ENCODE results near the gene ANKRD39.

ANKRD39 gene

GRCh38 chr2:96852667-96853066 lies 5.1 kb downstream of the ANKRD39 start:
- H3K4me3 ChIP-seq (ENCODE audit: low read length): no peak overlapping the region
- H3F3A ChIP-seq (ENCODE audit: insufficient read depth, low read length): peaks cover 32% of the 10 kb centered on the region
- no peaks in the 10 kb centered on the region for H3K27me3 ChIP-seq (replicated peaks; ENCODE audit: insufficient read depth, low read length)
- no peaks in the 10 kb centered on the region for H3K9me2 ChIP-seq (replicated peaks; ENCODE audit: insufficient read depth, low read length)
- TF ChIP-seq EZH2phosphoT487 (IDR thresholded peaks at IDR 0.05; ENCODE audit: low read length) (no peak), CTCF (IDR thresholded peaks at IDR 0.05; ENCODE audit: low read length) (no peak), EZH2 (optimal IDR thresholded peaks at IDR 0.05; ENCODE audit: low read depth, low read length) (no peak)
- H4K20me1 ChIP-seq (ENCODE audit: insufficient read depth, low read length): no peaks in the 10 kb centered on the region
- no peak for DNase-seq
- no peak overlapping the region for H3K4me2 ChIP-seq (ENCODE audit: low read depth, low read length)
- peaks cover 32% of the 10 kb centered on the region for H3K4me1 ChIP-seq (ENCODE audit: low read length)
- peaks cover 79% of the 10 kb centered on the region for H3K79me2 ChIP-seq (ENCODE audit: low read length)
- H3K9ac ChIP-seq (ENCODE audit: low read length): no peak overlapping the region
- H2AFZ ChIP-seq (ENCODE audit: low read length): no peak overlapping the region
- no peaks in the 10 kb centered on the region for H3K9me3 ChIP-seq (replicated peaks; ENCODE audit: insufficient read depth, low read length)
- H3K27ac ChIP-seq (ENCODE audit: low read length): no peak overlapping the region
- H3K36me3 ChIP-seq (replicated peaks; ENCODE audit: insufficient read depth, low read length): peaks cover 18% of the 10 kb centered on the region; the same call in 1 of the 2 replicates

- DNase-seq: no peak
- H4K20me1 ChIP-seq (ENCODE audit: insufficient read depth, low read length): no peaks in the 10 kb centered on the region
- H3K9me2 ChIP-seq (replicated peaks; ENCODE audit: insufficient read depth, low read length): no peaks in the 10 kb centered on the region
- H3K4me2 ChIP-seq (ENCODE audit: low read depth, low read length): no peak overlapping the region; the same call in 1 of the 2 replicates
- H3K36me3 ChIP-seq (replicated peaks; ENCODE audit: insufficient read depth, low read length): peaks cover 17% of the 10 kb centered on the region; the same call in 1 of the 2 replicates
- H3K4me3 ChIP-seq (ENCODE audit: low read length): no peak overlapping the region
- H3K4me1 ChIP-seq (ENCODE audit: low read length): peaks cover 28% of the 10 kb centered on the region
- H3K27ac ChIP-seq (ENCODE audit: low read length): peak overlapping the region; percentile 73
- H3F3A ChIP-seq (ENCODE audit: insufficient read depth, low read length): peaks cover 28% of the 10 kb centered on the region
- peak overlapping the region; percentile 14; the same call in 1 of the 2 replicates for H3K9ac ChIP-seq (ENCODE audit: low read length)
- H3K27me3 ChIP-seq (replicated peaks; ENCODE audit: insufficient read depth, low read length): no peaks in the 10 kb centered on the region
- no peaks in the 10 kb centered on the region for H3K9me3 ChIP-seq (replicated peaks; ENCODE audit: insufficient read depth, low read length)
- H2AFZ ChIP-seq (ENCODE audit: low read length): no peak overlapping the region
- no peak for TF ChIP-seq EZH2phosphoT487 (IDR thresholded peaks at IDR 0.05; ENCODE audit: low read length)
- TF ChIP-seq EZH2 (optimal IDR thresholded peaks at IDR 0.05; ENCODE audit: low read depth, low read length): no peak
- TF ChIP-seq CTCF (IDR thresholded peaks at IDR 0.05; ENCODE audit: low read length): no peak
- peaks cover 46% of the 10 kb centered on the region for H3K79me2 ChIP-seq (ENCODE audit: low read length)
Measured at GRCh38 chr2:96848264-96848663, 9.6 kb downstream of the ANKRD39 start.

- Histone ChIP-seq H3K79me2 (ENCODE audit: low read length) (peaks cover 39% of the 10 kb centered on the region), H3K9me2 (replicated peaks; ENCODE audit: insufficient read depth, low read length) (no peaks in the 10 kb centered on the region), H3K36me3 (replicated peaks; ENCODE audit: insufficient read depth, low read length) (peaks cover 15% of the 10 kb centered on the region; the same call in 1 of the 2 replicates), H3F3A (ENCODE audit: insufficient read depth, low read length) (peaks cover 28% of the 10 kb centered on the region), H2AFZ (ENCODE audit: low read length) (no peak overlapping the region), H4K20me1 (ENCODE audit: insufficient read depth, low read length) (no peaks in the 10 kb centered on the region), H3K4me2 (ENCODE audit: low read depth, low read length) (no peak overlapping the region), H3K27me3 (replicated peaks; ENCODE audit: insufficient read depth, low read length) (no peaks in the 10 kb centered on the region), H3K4me3 (ENCODE audit: low read length) (no peak overlapping the region), H3K27ac (ENCODE audit: low read length) (peak overlapping the region; percentile 73), H3K9me3 (replicated peaks; ENCODE audit: insufficient read depth, low read length) (no peaks in the 10 kb centered on the region), H3K9ac (ENCODE audit: low read length) (no peak overlapping the region), H3K4me1 (ENCODE audit: low read length) (peaks cover 25% of the 10 kb centered on the region)
- TF ChIP-seq EZH2phosphoT487 (IDR thresholded peaks at IDR 0.05; ENCODE audit: low read length) (no peak), EZH2 (optimal IDR thresholded peaks at IDR 0.05; ENCODE audit: low read depth, low read length) (no peak), CTCF (IDR thresholded peaks at IDR 0.05; ENCODE audit: low read length) (no peak)
- DNase-seq: peak; percentile 97
Measured at GRCh38 chr2:96847586-96847985, 10.2 kb downstream of the ANKRD39 start.
